GM18507 (cell line): ENCODE measurements around the gene CHURC1.

Source experiments
- DNase-seq: peaks from one replicate; pipeline ENCODE4 v3.0.0; 2011; ENCODE audit warnings: low read depth; ENCODE audit not compliant: insufficient read length; ENCODE audit errors: extremely low spot score
- FAIRE-seq: peaks from 2 replicates; lab custom pipeline; 2011; peaks lifted over from hg19 to GRCh38; lab: Jason Lieb, UNC

CHURC1 gene

DNA sequence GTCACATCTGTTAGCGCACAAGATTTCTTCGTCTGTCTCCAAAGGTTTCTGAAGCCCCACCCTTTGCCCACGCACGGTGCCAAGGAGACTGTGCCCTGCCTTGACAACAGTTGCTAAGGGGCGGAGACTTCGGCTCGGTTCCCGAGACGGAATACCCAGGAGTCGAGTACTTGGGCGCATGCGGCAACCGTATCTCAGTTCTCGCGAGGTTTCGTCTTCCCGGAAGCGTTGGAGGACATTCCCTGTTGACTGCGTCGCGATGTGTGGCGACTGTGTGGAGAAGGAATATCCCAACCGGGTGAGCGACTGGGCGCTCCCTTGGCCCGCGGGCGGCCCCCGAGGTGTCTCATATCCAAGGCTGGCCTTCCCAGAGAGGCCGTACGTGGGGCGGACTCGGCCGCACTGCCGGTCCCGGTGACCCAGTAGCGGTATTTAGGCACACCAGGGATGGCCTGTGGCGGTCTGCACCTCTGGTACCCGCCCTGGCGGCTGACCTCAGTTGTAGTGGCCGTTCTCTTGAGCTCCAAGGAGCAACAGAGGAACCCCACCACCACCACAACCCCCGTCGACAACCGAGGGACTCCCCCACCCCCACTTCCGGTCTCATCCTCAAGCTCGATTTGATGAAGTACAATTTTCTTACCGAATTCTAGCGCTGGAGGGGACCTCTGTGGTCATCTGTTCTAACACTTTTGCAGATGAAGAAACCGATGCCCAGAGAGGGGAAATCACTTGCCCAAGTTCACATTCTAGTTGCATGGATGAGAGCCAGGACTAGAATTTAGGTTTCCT, at the start of gene CHURC1:
TSS of gene CHURC1 (plus strand) at position 219 of the 792 bp plus-strand sequence. CDS start at position 260, 41 bp downstream.
- peak; percentile 95 for FAIRE-seq
- peak; percentile 73 for DNase-seq

DNA sequence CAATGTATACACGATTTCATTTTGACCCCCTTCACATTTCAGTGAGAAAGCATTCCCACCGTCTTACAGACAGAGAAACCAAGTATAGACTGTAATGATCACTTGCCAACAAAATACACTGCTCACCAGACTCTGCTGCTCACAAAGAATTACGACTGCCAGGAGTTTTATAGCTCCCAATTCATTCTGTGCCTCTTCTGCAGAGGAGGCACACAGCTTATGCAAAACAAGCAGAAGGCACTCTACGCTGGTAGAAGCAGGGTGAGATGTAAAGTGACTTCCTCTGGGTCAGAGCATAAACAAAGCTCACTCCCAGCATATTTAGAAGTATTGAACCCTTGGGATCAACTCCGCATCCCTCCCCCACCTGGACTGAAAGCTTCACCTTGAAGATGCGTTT, 49.1 kb upstream of the CHURC1 start:
- no peak for FAIRE-seq
- DNase-seq, result no peak

DNA sequence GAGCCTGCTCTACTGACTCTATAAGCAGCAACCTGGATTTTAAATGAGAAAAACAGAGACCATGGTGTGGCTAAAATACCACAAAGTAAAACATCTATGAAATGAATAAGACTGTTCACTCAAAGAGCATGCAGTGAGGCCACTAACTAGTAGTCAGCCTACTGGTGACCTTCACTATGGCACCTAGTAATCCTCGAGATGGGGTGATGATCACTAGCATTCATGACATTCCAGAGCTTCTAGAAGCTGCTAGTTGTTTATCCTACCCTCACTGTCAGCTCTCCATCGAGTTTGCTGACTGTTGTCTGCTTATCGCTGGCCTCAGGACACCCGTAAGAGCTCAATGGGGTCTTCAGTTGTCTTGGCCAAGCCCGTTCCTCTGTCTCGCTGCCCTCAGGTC, 48.3 kb upstream of the CHURC1 start:
- FAIRE-seq, result no peak
- DNase-seq, result no peak

DNA sequence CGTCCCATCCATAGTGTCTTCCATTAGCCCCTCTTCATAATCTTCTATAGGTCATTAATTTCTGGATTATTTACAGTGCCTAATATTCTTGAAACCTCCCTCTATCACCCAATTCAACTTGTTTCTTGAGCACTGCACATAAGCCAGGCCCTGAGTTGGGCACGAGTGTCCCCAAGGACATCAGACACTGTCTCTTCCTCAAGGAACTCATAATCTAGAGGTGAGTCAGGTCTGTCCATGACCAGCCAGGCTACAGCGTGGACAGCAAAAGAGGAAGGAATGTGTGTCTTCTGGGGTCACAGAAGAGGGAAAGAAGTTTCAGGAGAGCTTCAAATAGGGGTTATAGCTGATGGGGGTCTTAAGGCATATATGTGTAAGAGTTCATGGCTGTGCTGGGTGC, 47.1 kb upstream of the CHURC1 start:
- FAIRE-seq (no peak), DNase-seq (no peak)

DNA sequence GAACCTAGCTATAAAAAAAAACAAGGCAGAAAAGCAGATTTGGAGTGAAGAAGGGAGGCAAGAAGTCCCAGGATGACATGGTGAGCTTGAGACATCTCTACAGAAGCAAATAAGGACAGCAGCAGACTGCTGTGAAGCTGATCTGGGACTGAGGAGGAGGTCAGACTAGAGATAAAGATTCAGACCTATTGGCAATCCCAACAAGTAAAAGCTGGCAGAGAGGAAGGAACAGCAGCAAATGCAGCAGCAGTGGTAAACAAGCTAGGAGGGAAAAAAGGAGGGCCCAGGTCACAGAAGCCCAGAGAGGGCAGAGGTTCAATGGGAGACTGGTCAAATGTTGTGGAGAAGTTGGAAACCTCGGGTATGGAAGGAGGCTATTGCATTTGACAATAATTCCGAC, 45.9 kb upstream of the CHURC1 start:
- FAIRE-seq, result no peak

DNA sequence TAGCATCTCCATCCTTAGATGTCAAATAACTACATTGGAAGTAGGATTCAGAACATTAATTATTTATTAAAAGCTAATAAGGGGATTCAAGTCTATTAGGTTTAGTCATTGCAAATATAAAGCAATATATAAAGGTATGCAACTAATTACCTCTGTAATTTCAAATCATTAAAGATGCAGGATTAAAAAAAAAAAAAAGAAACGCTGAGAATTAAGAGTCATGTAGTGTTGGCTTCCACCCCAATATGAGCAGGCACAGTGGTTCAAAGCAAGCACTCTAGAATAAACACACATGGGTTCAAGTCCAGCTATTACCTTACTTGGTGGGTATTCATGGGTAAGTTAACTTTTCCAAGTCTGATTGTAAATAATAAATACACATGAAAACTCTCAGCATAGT, 45.4 kb upstream of the CHURC1 start:
- DNase-seq (no peak), FAIRE-seq (no peak)

More for the DNA sequence above, 45.9 kb upstream of the CHURC1 start:
- no peak for DNase-seq

DNA sequence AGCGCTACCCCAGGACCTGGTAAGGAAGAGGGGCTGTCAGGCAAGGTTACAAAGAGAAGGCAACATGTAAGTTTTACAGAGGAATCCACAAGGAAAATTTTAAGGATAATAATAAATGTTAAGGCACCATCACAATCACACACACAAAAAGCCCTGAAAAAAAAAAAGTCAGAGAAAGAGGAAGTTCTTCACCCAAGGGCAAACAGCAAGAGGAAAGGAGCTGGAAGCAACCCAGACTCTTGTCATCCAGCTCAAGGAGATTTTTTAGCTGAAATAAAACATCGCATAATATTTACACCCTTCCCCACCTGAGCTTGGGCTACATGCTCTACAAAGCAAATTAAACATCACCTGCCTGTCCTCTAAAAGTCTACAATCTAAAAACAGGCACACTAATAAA, 44.1 kb upstream of the CHURC1 start:
- DNase-seq (no peak), FAIRE-seq (no peak)

DNA sequence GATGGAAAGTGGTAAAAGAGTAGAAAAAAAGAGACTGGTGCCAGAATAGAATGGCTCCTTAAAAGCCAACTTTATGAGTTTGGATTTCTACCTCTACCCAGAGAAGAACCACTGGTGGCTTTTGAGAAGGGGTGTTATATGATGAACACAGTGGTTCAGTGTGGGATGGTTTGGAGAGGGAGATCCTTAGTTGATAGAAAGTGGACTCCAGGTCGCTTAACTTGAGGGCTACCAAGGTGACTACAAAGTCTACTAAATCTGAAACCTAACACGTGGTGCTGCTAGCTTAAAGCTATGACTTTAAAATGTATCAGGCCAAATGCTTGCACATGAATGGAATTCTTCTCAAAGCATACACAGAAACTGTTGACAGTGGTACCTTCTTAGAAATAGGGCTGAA, 42.9 kb upstream of the CHURC1 start:
- no peak for FAIRE-seq
- DNase-seq, result no peak

DNA sequence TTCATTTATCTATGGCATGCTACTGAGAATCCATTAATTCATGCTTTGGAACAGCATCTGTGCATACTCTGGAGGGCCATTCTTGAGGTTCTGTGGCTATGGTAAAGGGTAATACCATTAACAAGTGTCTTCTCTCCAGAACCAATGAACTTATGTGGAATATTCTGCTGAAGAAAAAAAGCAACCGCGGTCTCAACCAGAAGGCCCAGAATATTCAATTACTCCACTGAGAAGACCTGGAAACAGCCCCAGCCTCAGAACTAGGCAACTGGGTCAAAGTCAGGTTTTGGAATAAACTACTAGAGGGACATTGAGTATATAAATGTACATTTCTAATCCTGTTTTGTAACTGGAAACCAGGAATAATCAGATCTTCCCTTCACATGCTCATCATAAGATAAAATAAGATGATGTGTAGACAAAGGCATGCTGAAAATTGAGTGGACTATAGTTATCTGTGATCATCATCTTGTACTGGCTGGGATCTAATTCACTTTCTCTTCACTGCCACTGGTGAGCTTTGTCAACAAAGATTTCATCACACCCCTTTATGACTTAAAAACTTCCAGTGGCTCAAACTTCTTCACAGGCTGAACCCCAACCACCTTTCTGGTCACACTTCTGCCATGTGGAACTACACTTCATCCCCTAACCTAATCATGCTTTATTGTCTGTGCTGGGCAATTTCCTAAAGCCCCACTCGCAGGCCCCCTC, 40.6 kb upstream of the CHURC1 start:
- DNase-seq (no peak), FAIRE-seq (no peak)

DNA sequence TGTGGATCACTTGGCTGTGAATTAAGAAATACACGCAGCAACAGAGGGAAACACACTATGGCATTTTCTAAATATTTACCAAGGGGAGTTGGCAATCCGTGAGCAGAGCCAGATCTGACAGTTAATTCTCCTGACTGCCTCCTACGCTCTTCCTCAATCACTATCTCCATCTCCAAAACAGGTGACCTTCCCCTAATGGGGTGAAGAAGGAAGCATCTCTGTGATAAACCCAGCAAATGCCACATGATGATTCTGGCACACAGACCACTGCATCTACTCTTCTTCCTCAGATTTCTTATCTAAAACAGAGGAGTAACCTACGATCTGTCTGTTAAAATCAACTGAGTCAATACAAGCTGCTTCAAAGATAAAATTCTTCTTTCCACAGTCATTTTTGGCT, 38.9 kb upstream of the CHURC1 start:
- FAIRE-seq, result no peak
- DNase-seq, result no peak

DNA sequence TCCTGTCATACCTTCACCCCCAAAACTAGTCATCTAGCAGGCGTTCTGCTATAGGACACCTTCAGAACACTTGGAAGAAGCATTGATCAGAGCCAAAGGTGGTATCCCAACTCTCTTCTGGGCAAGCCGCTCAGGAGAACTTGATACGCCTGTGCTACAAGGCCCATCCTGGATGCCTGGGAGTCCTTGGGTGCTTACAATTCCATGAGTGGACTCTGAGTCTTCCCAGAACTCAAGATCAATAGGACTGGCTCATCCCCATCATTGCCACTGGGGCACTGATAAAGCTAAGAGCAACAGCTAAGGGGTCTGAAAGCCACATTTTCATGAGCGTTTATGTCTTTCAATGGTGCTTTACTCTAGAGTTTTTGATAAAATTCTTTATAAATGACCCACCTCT, 36.4 kb upstream of the CHURC1 start:
- FAIRE-seq (no peak), DNase-seq (no peak)

DNA sequence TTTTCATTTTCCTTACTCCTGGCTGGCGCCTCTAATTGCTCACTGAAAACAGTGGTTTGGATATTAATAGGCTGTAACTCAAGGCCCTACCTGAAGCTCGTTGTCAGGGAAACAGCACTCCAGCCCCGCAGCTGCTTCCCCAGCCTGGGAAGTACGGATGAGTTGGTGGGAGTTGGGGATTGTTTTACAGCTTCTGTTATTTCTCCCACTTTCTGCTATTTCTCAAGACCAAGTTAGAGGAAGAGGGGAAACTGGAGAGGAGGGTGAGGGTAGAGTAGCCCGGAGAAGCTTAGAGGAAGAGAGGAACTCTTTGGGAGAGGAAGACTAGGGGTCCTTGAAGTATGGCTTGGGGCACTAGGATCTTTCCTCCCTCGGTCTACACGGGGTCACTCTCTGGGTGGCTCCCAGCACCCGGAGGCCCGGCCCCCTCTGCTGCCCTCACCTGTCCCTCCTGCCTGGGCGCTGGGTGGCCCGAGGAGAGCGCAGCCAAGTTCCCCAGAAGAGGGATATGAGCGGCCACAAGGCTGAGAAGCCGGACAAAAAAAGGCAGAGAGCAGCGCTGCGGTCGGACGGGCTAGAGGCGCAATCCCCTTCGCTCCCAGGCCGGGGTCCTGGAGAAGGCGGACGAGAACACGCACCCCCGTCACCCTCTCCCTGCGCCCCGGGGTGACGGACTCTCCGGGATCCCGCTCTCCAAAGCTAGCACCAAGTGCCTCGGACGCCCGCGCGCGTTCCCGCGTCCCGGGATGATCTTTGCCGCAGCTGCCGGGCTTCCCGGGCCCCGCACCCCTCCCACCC, 35.2 kb upstream of the CHURC1 start:
- FAIRE-seq (no peak), DNase-seq (no peak)

DNA sequence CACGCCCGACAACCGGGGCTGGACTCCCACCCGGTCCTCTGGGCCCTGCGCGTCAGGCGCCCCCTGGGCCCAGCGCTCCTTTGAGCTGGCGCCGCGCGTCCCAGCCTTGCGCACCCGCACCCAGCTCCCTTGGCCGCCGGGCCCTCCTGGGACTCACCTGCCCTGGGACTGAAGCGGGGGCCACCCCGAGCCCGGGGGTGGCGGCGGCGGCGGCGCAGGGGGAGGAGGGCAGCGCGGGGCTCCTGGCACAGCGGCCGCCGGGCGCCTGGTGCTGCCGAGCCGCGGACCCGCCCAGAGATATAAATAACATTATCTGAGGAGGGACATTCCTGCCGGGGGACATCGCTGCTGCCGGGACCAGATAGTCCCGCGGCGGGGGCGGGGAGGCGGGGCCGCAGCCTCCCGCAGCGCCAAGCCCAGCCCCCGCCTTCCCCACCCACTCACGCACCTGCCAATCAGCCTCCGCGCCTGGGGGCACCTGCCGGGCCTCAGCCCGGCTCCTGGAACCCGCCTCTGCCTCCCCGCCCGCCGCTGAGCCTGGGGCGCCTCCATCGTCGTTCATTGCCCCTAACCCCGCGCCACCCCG, 34.5 kb upstream of the CHURC1 start, which contains the start of gene SPTB:
TSS of gene SPTB (minus strand) at position 273 of the 586 bp plus-strand sequence. CDS start 56,813 bp downstream, outside the sequence.
- FAIRE-seq (no peak), DNase-seq (peak; percentile 15)

DNA sequence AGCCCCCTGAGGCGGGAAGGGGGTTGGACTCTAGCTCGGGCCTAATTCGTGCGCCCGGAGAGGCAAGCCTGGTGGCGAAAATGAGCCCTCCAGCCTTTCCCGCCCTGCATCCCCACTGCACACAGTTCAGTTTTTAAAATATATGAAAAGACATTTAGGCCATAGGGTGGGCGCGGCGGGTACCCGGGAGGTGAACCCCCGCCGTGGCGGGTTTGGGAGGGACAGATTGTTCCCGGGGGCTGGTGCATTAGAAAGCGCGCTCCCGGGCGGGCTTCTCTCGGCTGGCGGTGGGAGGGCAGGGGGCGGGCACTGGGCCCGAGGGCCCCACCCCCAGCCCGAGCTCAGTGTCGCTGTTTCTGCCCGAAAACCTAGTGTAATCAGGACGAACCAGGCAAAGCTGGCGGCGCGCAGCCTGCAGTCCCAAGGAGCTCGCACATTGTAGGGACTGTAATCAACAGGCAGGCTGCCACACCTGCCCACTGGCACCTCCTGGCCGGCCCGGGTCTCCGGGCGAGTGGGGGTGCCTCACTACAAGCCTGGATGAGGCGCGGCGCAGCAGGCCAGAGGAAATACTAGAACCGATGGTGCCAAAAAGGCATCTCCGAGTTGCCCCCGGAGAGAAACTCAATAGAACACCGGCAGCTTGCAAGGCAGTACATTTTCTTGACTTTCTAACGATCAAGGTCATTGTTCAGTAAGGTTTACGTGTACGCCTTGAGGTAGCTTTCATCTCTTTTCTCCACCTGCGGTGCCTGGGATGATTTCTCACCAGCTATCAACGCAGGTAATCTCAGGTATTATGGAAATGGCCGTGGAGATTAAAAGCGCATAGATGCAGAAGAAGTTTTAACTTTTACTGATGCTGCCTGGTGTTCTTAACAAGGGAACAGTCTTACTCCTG, 33.8 kb upstream of the CHURC1 start:
- DNase-seq (peak; percentile 28), FAIRE-seq (no peak)

DNA sequence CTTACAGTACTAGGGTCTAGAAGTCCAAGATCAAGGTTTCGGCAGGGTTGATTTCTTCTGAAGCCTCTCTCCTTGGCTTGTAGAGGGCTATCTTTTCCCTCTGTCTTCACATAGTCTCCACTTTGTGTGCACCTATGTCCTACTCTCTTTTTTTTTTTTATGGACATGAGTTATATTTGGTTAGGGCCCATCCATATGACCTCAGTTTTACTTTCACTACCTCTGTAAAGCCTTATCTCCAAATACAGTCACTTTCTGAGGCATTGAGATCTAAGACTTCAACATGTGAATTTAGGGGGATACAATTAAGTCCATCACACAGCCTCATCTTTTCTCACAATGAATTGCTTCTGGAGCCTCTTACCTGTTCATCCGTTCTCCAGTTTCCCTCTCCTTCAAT, 28.7 kb upstream of the CHURC1 start:
- DNase-seq, result no peak
- FAIRE-seq, result no peak

DNA sequence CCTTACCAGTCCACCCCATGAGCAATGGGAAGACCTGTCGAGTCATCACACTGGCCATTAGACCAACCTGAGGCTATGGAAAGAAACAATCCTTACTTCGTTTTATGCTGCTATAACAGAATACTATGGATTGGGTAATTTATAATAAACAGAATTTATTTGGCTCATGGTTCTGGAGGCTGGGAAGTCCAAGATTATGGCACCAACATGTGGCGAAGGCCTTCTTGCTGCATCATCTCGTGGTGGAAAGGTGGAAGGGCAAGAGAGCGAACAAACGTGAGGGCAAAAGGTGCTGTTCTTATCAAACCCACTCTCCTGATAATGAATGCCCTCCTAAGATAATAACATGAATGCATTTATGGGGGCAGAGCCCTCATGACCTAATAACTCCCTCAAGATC, 24.9 kb upstream of the CHURC1 start:
- FAIRE-seq, result no peak

DNA sequence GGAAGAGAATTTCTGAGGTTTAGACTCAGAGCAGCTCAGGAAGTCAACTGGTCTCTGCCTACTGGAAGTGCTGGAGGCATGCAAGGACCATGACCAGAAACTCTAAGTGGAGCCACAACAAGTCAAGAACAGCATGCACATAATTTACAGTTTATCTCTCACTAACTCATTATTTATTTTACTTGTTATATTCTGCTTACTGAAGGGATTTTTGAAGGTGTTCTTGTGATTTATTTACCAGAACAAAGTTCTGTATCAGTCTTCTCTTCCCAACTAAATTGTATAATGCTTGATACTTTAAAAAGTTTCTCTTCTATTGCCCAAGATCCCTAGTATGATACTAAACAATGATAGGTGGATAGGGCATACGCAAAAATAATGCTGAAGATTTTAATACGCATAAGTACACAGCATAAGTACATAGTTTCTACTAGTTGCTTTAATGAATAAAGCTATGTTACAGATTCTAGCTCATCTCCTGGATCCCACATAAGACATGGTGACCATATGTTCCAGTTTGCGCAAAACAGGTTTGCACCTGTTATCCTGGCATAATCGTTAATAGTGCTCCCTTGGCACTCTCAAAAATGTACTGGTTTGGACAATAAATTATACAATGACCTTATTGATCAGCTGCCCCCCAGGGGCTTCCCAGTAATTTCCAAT, 22.9 kb upstream of the CHURC1 start:
- FAIRE-seq (no peak), DNase-seq (no peak)

More for the DNA sequence above, 24.9 kb upstream of the CHURC1 start:
- no peak for DNase-seq

DNA sequence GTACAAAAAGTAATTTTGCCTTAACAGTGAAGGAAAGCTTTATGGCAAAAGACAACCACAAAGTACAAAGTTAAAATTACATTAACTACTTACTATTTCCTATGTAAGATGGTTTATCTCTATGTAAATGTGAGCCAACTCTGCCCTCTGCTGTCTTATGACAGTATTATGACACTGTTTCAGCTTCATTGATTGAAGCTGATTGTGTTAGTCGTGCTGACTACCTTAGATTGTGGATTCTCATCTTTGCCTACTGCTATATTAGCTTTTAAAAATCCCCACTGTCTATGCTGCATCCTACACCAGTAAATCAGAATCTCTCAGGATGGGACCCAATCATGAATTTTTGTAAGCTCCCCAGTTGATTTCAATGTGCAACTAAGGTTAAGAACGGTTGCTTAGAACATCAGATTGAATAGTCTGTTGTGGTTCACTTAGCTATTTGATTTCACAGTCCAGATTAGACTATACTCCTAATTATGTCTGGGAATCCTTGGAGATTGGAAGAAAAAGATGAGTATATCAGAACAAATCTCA, 22.3 kb upstream of the CHURC1 start:
- DNase-seq (no peak), FAIRE-seq (peak; percentile 77)
